HL-60/S4 treated with retinoic acid at 250 ng/mL for 4 days and 3 days (cell line): Measurements from ENCODE around the gene PSMA1.

Experiments used
- in situ Hi-C: fragments of 300-500 bp; cut with MboI; formaldehyde crosslinking; loops from 2 replicates; pipeline ENCODE4 v1.7.0; 2022; ENCODE audit warnings: low sequenced_read_pairs

PSMA1 gene

GRCh38 chr11:14537134-14537599 is 17.0 kb upstream of the PSMA1 start:
- in situ Hi-C loops: loop anchor here (25.0 kb wide), 1 partner anchor 375 kb away; no protein-coding TSS in a partner anchor

GRCh38 chr11:14535166-14535565 is 15.0 kb upstream of the PSMA1 start:
- in situ Hi-C loops: loop anchor here (25.0 kb wide), 1 partner anchor 377 kb away; no protein-coding TSS in a partner anchor

- in situ Hi-C loops: loop anchor here (25.0 kb wide), 1 partner anchor 382 kb away; no protein-coding TSS in a partner anchor
Observed at GRCh38 chr11:14529951-14530350, 9.8 kb upstream of the PSMA1 start.

- in situ Hi-C loops: loop anchor here (25.0 kb wide), 1 partner anchor 383 kb away; no protein-coding TSS in a partner anchor
Observed at GRCh38 chr11:14529321-14529720, 9.1 kb upstream of the PSMA1 start.

- in situ Hi-C loops: no loop called here
Observed at GRCh38 chr11:14522801-14523200, 2.6 kb upstream of the PSMA1 start.

- in situ Hi-C loops: no loop called here
Observed at GRCh38 chr11:14522245-14522644, 2.1 kb upstream of the PSMA1 start.

- in situ Hi-C loops: no loop called here
Observed at GRCh38 chr11:14520747-14521151, 563 bp upstream of the PSMA1 start.

GRCh38 chr11:14519597-14519916 is 629 bp downstream of the PSMA1 start:
- in situ Hi-C loops: no loop called here

GRCh38 chr11:14518820-14519219 is 1.4 kb downstream of the PSMA1 start:
- in situ Hi-C loops: no loop called here

- in situ Hi-C loops: no loop called here
Observed at GRCh38 chr11:14513800-14514199, 6.4 kb downstream of the PSMA1 start.

- in situ Hi-C loops: no loop called here
Observed at GRCh38 chr11:14506532-14506931, 13.7 kb downstream of the PSMA1 start.

- in situ Hi-C loops: no loop called here
Observed at GRCh38 chr11:14503023-14503422, 17.2 kb downstream of the PSMA1 start.

GRCh38 chr11:14502039-14502438 is 18.1 kb downstream of the PSMA1 start:
- in situ Hi-C loops: no loop called here

GRCh38 chr11:14500181-14500651 is 20.0 kb downstream of the PSMA1 start:
- in situ Hi-C loops: no loop called here

- in situ Hi-C loops: no loop called here
Observed at GRCh38 chr11:14499560-14500180, 20.5 kb downstream of the PSMA1 start, which contains the start of gene COPB1. Gene COPB1 (minus strand): TSS chr11:14499811. CDS start chr11:14498928, 883 bp downstream.

GRCh38 chr11:14499178-14499559 is 21.0 kb downstream of the PSMA1 start:
- in situ Hi-C loops: no loop called here

GRCh38 chr11:14480716-14481115 is 39.5 kb downstream of the PSMA1 start:
- in situ Hi-C loops: no loop called here

GRCh38 chr11:14471127-14471526 is 49.1 kb downstream of the PSMA1 start:
- in situ Hi-C loops: no loop called here

GRCh38 chr11:14463623-14464022 is 56.6 kb downstream of the PSMA1 start:
- in situ Hi-C loops: no loop called here

GRCh38 chr11:14460147-14460546 is 60.0 kb downstream of the PSMA1 start:
- in situ Hi-C loops: no loop called here

GRCh38 chr11:14458377-14458776 is 61.8 kb downstream of the PSMA1 start:
- in situ Hi-C loops: no loop called here

- in situ Hi-C loops: no loop called here
Observed at GRCh38 chr11:14455648-14456430, 64.3 kb downstream of the PSMA1 start.
